H1 (cell line): Measurements from ENCODE around the gene RYR3.

Source experiments
- EP300 ChIP-seq, 2 experiments: IDR thresholded peaks; 1 replicate in 1 of 2; 2 replicates in 1 of 2; pipeline ENCODE4 v1.6.1; 2011 to 2012; ENCODE audit warnings: low read depth in 2 of 2, low read length in 2 of 2, mild to moderate bottlenecking in 2 of 2, borderline replicate concordance in 1 of 2, inconsistent platforms in 1 of 2, moderate library complexity in 1 of 2
- EZH2 ChIP-seq: fragments of 200-600 bp; sonication (generic); IDR thresholded peaks from 2 replicates; pipeline ENCODE4 v1.7.1; 2012; ENCODE audit warnings: low read depth, mild to moderate bottlenecking, moderate library complexity, low read length, inconsistent platforms; ENCODE audit not compliant: severe bottlenecking
- POLR2AphosphoS5 ChIP-seq: IDR thresholded peaks from 2 replicates; pipeline ENCODE4 v1.6.1; 2011; ENCODE audit warnings: low read depth, low read length
- RFX5 ChIP-seq: IDR thresholded peaks from 2 replicates; pipeline ENCODE4 v1.6.1; 2011; ENCODE audit warnings: low read depth, low read length, improper control_type of control experiment, borderline replicate concordance
- TF ChIP-seq, protein P1 (sequence below), 3 experiments: IDR thresholded peaks; 1 replicate in 2 of 3; 2 replicates in 1 of 3; pipeline versions ENCODE4 v1.5.1 to v1.6.1; 2011; ENCODE audit warnings: low read length in 3 of 3, mild to moderate bottlenecking in 3 of 3, inconsistent platforms in 2 of 3, low read depth in 1 of 3, moderate library complexity in 1 of 3; ENCODE audit not compliant: insufficient read depth in 1 of 3; ENCODE audit errors: control extremely low read depth in 1 of 3

DNA sequence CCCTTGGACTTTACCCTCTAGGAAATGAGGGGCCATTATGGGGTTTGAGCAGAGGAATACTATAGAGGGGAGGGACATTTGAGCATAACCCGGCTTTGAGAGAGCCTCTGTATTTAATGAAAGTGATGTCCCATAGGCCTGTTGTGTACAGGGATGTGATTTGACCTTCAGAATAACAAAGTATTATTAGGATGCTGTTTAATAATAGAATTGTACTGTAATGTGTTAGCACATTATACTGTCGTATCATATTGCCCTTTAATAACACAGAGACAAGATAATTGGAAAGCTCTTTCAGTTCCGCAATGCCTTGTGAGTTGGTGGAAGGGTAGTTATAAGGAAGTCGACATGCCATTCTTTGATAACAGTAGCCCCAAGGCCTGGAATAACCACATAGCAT lies 328.3 kb downstream of the RYR3 start:
- TF ChIP-seq EP300 (IDR thresholded peaks at IDR 0.05; ENCODE audit: borderline replicate concordance in 1 of 2, low read depth in 2 of 2, low read length in 2 of 2) (no peak), POLR2AphosphoS5 (no peak), RFX5 (no peak), EZH2 (no peak)
- TF ChIP-seq, protein P1, sequence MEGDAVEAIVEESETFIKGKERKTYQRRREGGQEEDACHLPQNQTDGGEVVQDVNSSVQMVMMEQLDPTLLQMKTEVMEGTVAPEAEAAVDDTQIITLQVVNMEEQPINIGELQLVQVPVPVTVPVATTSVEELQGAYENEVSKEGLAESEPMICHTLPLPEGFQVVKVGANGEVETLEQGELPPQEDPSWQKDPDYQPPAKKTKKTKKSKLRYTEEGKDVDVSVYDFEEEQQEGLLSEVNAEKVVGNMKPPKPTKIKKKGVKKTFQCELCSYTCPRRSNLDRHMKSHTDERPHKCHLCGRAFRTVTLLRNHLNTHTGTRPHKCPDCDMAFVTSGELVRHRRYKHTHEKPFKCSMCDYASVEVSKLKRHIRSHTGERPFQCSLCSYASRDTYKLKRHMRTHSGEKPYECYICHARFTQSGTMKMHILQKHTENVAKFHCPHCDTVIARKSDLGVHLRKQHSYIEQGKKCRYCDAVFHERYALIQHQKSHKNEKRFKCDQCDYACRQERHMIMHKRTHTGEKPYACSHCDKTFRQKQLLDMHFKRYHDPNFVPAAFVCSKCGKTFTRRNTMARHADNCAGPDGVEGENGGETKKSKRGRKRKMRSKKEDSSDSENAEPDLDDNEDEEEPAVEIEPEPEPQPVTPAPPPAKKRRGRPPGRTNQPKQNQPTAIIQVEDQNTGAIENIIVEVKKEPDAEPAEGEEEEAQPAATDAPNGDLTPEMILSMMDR (IDR thresholded peaks at IDR 0.05; ENCODE audit: control extremely low read depth in 1 of 3, insufficient read depth in 1 of 3, low read depth in 1 of 3, low read length in 3 of 3): no peak
